ELF-1 (cell line): ENCODE data around the gene TAX1BP3.
A peak's percentile ranks its signal among the peaks of the same experiment; 100 is the strongest.

Experiments used
- DNase-seq: peaks from one replicate; pipeline ENCODE4 v3.0.0-alpha.2; 2016; ENCODE audit warnings: low read depth, low spot score

The TAX1BP3 gene

GRCh38 chr17:3658784-3659449 lies 9.5 kb downstream of the TAX1BP3 start:
- no peak for DNase-seq

- DNase-seq, result no peak
These were observed 10.2 kb downstream of the TAX1BP3 start for GRCh38 chr17:3657874-3658783.

- no peak for DNase-seq
These were observed 10.8 kb downstream of the TAX1BP3 start for GRCh38 chr17:3657588-3657869.

- no peak for DNase-seq
These were observed 11.4 kb downstream of the TAX1BP3 start for GRCh38 chr17:3656755-3657587.

GRCh38 chr17:3656353-3656752 lies 12.0 kb downstream of the TAX1BP3 start:
- no peak for DNase-seq

GRCh38 chr17:3655766-3656165 lies 12.6 kb downstream of the TAX1BP3 start:
- no peak for DNase-seq

GRCh38 chr17:3647769-3648555 lies 20.4 kb downstream of the TAX1BP3 start:
- DNase-seq, result peak; percentile 70

GRCh38 chr17:3647251-3647650 lies 21.1 kb downstream of the TAX1BP3 start:
- DNase-seq, result no peak

- DNase-seq, result no peak
These were observed 23.1 kb downstream of the TAX1BP3 start for GRCh38 chr17:3645310-3645709.

GRCh38 chr17:3643889-3644349 lies 24.5 kb downstream of the TAX1BP3 start:
- DNase-seq, result no peak

- DNase-seq, result no peak
These were observed 26.5 kb downstream of the TAX1BP3 start for GRCh38 chr17:3641717-3642486.

GRCh38 chr17:3641014-3641413 lies 27.4 kb downstream of the TAX1BP3 start:
- peak; percentile 38 for DNase-seq

GRCh38 chr17:3639981-3640596 lies 28.3 kb downstream of the TAX1BP3 start:
- DNase-seq, result peak; percentile 44

- DNase-seq, result no peak
These were observed 31.4 kb downstream of the TAX1BP3 start for GRCh38 chr17:3636908-3637373.

- peak; percentile 99 for DNase-seq
These were observed 32.0 kb downstream of the TAX1BP3 start, which contains the start of the genes CTNS and SHPK for GRCh38 chr17:3636154-3636907. Gene CTNS (plus strand): TSS chr17:3636760. CDS start chr17:3640207, 3,447 bp downstream. Gene SHPK (minus strand): TSS chr17:3636250. CDS start chr17:3636219, 31 bp downstream.

GRCh38 chr17:3635474-3636153 lies 32.8 kb downstream of the TAX1BP3 start:
- peak; percentile 77 for DNase-seq

- DNase-seq, result no peak
These were observed 36.1 kb downstream of the TAX1BP3 start for GRCh38 chr17:3632287-3632686.

- no peak for DNase-seq
These were observed 37.6 kb downstream of the TAX1BP3 start for GRCh38 chr17:3630781-3631180.
